ENCODE results near the gene ZNHIT2.

ZNHIT2 gene

DNA sequence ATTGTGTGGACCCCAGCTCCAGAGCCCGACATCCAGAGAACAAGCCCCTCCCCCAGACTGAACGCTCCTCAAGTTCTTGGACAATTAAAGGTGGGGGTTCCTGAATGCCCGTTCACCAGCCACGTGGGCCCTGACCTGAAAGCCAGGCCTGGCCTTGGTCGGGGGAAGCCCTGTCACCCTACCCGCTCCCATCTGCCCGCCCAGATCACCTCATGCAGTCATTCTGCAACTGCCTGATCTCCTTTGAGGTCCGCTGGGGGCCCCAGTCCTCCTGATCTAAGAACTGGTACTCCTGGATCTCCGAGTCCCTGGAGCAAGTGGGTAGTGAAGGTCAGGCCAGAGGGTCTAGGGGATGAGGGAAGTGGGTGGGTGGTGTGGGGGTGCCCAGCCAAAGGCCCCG, 50.1 kb downstream of the ZNHIT2 start:
- ATAC-seq = no peak

DNA sequence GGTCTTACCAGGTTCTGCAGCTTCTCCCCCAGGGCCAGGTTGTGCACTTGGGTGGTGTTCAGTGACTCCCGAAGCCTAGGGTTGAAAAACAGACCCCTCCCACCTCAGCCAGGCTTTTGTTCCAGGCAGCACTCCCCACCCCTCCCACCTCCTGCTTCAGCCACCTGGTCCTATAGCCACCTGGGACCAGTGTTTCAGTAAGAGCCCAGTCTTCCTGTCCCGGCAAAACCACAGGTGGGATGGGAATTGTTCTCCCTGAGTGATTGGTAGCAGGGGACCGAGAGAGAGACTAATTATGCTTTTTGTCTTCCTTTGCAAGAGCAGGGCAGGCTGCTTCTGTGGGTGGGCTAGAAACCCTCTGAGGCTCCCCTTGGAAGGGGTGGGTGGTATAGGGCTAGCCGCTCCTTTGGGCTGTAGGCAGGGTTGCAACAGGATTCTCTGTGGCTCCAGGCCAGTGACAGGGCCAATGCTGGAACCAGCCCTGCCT, 50.7 kb downstream of the ZNHIT2 start:
- no peak for ATAC-seq
